ENCODE measurements around the gene SMO. TPM values are rescaled to one million over a fixed set of nuclear protein-coding genes. Genes with fewer than 3 reads are reported as not detected.

Gene SMO
- total RNA-seq, 1 experiment from 2014 or later, result 40.3 TPM

DNA sequence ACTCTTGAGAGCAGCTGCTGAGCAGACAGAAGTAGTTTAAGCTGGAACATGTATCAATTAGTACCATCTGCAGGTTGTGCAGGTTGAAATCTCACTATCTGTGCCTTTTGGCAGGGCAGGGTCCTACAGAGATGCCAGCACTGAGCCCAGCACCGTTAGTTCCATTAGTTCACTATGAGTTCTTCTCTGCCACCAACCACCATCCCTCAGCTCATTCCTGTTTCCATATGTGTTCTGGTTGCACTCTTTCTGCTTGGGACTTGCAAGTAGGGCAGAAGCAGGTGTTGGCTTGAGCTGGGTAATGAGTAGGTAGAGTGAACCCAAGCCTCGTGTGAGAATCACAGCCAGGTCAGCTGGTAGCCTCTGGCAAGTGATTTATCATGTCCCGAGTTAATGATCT lies 2.8 kb downstream of the SMO start:
- DNase-seq (ENCODE audit: low spot score), result no peak
- CTCF ChIA-PET, result no interaction called here
- H3K4me3 ChIP-seq (ENCODE audit: low read depth, low read length, poor library complexity, severe bottlenecking), result no peak overlapping the region
- intact Hi-C loops (cut with micrococcal nuclease; ENCODE audit: unreplicated experiment), result no loop called here
- peaks cover 11% of the 10 kb centered on the region for H3K4me1 ChIP-seq (ENCODE audit: insufficient read depth, low read length, poor library complexity, severe bottlenecking)
- TF ChIP-seq EZH2 (IDR thresholded peaks at IDR 0.05; ENCODE audit: borderline replicate concordance, low read depth, low read length, poor library complexity, severe bottlenecking), result no peak
- TF ChIP-seq, protein P1, sequence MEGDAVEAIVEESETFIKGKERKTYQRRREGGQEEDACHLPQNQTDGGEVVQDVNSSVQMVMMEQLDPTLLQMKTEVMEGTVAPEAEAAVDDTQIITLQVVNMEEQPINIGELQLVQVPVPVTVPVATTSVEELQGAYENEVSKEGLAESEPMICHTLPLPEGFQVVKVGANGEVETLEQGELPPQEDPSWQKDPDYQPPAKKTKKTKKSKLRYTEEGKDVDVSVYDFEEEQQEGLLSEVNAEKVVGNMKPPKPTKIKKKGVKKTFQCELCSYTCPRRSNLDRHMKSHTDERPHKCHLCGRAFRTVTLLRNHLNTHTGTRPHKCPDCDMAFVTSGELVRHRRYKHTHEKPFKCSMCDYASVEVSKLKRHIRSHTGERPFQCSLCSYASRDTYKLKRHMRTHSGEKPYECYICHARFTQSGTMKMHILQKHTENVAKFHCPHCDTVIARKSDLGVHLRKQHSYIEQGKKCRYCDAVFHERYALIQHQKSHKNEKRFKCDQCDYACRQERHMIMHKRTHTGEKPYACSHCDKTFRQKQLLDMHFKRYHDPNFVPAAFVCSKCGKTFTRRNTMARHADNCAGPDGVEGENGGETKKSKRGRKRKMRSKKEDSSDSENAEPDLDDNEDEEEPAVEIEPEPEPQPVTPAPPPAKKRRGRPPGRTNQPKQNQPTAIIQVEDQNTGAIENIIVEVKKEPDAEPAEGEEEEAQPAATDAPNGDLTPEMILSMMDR (conservative IDR thresholded peaks at IDR 0.05; ENCODE audit: low read depth, low read length), result no peak
- BruUV-seq (replicated peaks), result no TSS peak
- no peaks in the 10 kb centered on the region for H3K9me3 ChIP-seq (ENCODE audit: low read depth, low read length, poor library complexity, severe bottlenecking)
- POLR2A ChIA-PET (ENCODE audit: low non-redundant PET), result no interaction called here
- no peaks in the 10 kb centered on the region for H3K27me3 ChIP-seq (replicated peaks; ENCODE audit: insufficient read depth, low read depth, low read length, poor library complexity)
- no peaks in the 10 kb centered on the region for H3K36me3 ChIP-seq (ENCODE audit: insufficient read depth, low read length, poor library complexity, severe bottlenecking)
- no peak overlapping the region for H3K27ac ChIP-seq (ENCODE audit: low read depth, low read length, poor library complexity, severe bottlenecking)

DNA sequence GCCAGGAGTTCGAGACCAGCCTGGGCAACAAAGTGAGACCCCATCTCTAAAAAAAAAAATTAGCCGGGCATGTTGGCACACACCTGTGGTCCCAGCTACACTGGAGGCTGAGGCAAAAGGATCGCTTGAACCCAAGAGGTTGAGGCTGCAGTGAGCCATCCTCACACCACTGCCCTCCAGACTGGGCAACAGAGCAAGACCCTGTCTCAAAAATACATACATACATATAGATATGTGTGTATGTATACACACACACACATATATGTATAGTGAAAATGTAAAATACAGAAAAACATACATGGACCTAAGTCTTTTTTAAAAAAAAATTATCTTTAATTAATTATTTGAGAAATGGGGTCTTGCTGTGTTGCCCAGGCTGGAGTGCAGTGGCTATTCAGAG lies 5.5 kb downstream of the SMO start:
- TF ChIP-seq, protein P1 (conservative IDR thresholded peaks at IDR 0.05; ENCODE audit: low read depth, low read length), result no peak
- no peak for TF ChIP-seq EZH2 (IDR thresholded peaks at IDR 0.05; ENCODE audit: borderline replicate concordance, low read depth, low read length, poor library complexity, severe bottlenecking)
- ChIA-PET CTCF (no interaction called here), POLR2A (ENCODE audit: low non-redundant PET) (no interaction called here)
- Histone ChIP-seq H3K27me3 (replicated peaks; ENCODE audit: insufficient read depth, low read depth, low read length, poor library complexity) (no peaks in the 10 kb centered on the region), H3K36me3 (ENCODE audit: insufficient read depth, low read length, poor library complexity, severe bottlenecking) (no peaks in the 10 kb centered on the region), H3K9me3 (ENCODE audit: low read depth, low read length, poor library complexity, severe bottlenecking) (no peaks in the 10 kb centered on the region), H3K4me3 (ENCODE audit: low read depth, low read length, poor library complexity, severe bottlenecking) (no peak overlapping the region), H3K4me1 (ENCODE audit: insufficient read depth, low read length, poor library complexity, severe bottlenecking) (peaks cover 11% of the 10 kb centered on the region), H3K27ac (ENCODE audit: low read depth, low read length, poor library complexity, severe bottlenecking) (no peak overlapping the region)
- no TSS peak for BruUV-seq (replicated peaks)
- DNase-seq (ENCODE audit: low spot score), result no peak
- intact Hi-C loops (cut with micrococcal nuclease; ENCODE audit: unreplicated experiment), result no loop called here

GRCh38 chr7:129197771-129198170 lies 9.3 kb downstream of the SMO start:
- intact Hi-C loops (cut with micrococcal nuclease; ENCODE audit: unreplicated experiment), result no loop called here
- TF ChIP-seq, protein P1 (conservative IDR thresholded peaks at IDR 0.05; ENCODE audit: low read depth, low read length), result no peak
- TF ChIP-seq EZH2 (IDR thresholded peaks at IDR 0.05; ENCODE audit: borderline replicate concordance, low read depth, low read length, poor library complexity, severe bottlenecking), result no peak
- ChIA-PET CTCF (no interaction called here), POLR2A (ENCODE audit: low non-redundant PET) (no interaction called here)
- Histone ChIP-seq H3K36me3 (ENCODE audit: insufficient read depth, low read length, poor library complexity, severe bottlenecking) (no peaks in the 10 kb centered on the region), H3K9me3 (ENCODE audit: low read depth, low read length, poor library complexity, severe bottlenecking) (no peaks in the 10 kb centered on the region), H3K4me3 (ENCODE audit: low read depth, low read length, poor library complexity, severe bottlenecking) (no peak overlapping the region), H3K27me3 (replicated peaks; ENCODE audit: insufficient read depth, low read depth, low read length, poor library complexity) (no peaks in the 10 kb centered on the region), H3K4me1 (ENCODE audit: insufficient read depth, low read length, poor library complexity, severe bottlenecking) (no peaks in the 10 kb centered on the region), H3K27ac (ENCODE audit: low read depth, low read length, poor library complexity, severe bottlenecking) (no peak overlapping the region)
- no TSS peak for BruUV-seq (replicated peaks)
- DNase-seq (ENCODE audit: low spot score), result no peak

Measured in A673 (cell line).